GM21717 (cell line): ENCODE data around the gene ZNF396.
A peak's percentile ranks its signal among the peaks of the same experiment; 100 is the strongest.

Experiments
- ATAC-seq: cut with Tn5 transposase; IDR thresholded peaks from one replicate; pipeline ENCODE4 v1.9.1; 2021; ENCODE audit warnings: mild to moderate bottlenecking, moderate library complexity; ENCODE audit not compliant: unreplicated experiment

ZNF396 gene

DNA sequence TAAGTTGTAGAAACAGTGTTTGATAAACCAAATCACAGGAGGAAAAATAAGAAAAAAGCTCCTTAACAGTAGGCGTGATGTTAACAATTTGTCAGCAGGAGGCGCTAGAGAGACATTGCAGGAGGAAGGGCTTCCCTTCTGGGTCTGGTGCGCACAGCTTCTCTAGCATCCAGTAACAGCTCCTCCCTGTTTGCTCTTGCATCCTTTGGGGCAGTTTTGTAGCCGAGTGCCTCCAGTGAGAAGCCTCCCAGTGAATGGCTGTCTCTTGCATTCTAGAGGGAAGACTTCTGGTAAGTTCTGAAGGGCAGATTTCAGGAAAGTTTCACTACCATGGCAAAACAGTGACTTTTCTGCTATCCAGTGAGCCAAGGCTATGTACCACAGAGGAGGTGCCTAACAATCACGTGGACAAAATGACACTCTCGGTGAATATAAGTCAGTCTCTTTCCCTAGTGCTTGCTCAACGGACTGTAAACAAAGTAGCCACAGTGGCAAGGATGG, 9.5 kb upstream of the ZNF396 start:
- ATAC-seq = peak; percentile 58

DNA sequence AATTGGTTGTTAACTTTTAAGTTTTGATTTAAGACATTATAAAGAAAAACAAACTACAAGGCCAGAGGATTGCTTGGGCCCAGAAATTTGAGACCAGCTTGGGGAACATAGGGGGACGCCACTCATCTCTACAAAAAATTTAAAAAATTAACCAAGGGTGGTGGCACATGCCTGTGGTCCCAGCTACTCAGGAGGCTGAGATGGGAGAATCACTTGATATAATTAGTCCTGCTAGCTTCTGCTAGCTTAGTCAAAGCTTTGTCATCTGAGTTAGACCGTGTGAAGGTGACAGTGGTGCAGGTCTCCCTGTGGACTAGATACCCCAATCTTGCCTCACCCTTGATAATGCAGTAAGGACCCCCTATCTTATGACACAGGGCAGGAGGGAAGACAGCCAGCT, 6.0 kb upstream of the ZNF396 start:
- ATAC-seq = no peak

DNA sequence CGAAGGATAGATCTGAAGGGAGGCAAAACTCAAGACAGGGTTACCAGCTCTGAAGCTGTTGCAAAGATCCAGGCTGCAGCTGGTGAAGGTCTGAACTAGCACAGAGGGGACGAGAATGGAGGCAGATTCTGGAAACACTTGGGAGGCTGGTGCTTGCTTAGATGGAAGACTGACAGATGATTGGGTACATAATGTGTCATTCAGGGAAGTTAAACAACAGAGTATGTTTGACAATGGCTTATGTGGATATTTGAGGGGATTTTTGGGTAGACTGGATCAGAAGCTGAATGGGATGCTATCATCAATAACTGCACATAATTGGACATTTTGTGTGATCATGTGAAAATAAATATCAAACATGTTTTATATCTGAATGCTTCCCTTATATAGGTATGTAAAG, 2.3 kb upstream of the ZNF396 start:
- no peak for ATAC-seq

DNA sequence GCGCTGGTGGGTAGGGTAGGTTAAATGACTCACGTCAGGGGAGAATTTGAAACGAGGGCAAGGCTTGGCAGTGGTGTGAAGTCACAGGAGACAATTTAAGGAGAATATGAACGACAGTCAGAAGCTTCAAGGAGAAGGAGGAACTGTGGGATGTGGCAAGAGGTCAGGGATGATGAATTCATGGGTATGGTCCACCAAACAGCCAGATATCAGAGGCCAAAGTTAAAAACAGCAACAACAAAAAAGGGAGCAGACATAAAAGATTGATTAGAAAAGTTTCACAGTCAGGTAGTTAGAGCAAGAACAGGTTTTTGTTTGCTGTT, 1.4 kb upstream of the ZNF396 start:
- ATAC-seq = no peak

DNA sequence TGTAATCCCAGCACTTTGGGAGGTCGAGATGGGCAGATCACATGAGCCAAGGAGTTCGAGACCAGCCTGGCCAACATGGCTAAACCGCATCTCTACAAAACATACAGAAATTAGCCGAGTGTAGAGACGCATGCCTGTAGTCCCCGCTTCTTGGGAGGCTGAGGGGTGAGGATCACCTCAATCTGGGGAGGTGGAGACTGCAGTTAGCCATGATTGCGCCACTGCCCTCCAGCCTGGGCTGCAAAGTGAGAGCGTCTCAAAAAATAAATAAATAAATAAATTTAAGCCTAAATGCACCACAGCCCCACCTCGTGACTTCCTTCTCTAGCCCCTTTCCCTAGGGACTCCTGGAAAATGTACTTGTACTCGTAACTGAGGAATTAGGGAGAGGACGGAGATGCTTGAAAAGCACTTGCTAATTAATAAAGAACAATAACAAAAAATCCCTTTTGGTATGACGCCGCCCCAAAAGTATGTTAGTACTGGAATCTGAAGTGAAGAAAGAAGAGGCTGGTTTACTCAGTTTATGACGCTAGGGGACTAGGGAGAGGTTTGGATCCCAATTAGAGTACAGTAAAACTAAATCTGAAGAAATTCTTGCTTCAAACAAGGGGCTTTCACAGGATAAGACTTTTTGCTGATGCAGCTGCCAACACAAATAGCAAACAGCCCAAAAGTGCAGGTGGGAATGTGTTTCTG, 887 bp upstream of the ZNF396 start:
- no peak for ATAC-seq

DNA sequence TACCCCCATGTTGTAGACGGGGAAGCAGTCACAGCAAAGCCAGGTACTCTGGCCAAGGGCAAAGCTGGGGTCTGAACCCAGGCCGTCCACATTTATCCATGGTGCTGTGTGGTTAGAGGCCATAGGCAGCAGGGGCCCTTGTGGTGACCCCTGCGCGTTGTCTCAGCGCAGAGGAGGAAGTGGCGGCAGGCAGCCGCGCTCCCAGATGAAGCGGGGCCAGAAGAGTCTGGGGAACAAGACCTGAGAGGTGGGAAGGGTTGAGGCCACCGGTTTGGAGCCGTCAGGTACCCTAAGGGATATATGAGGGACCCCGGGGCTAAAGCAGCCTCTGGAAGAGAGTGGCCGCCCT, 770 bp downstream of the ZNF396 start:
- peak; percentile 37 for ATAC-seq

DNA sequence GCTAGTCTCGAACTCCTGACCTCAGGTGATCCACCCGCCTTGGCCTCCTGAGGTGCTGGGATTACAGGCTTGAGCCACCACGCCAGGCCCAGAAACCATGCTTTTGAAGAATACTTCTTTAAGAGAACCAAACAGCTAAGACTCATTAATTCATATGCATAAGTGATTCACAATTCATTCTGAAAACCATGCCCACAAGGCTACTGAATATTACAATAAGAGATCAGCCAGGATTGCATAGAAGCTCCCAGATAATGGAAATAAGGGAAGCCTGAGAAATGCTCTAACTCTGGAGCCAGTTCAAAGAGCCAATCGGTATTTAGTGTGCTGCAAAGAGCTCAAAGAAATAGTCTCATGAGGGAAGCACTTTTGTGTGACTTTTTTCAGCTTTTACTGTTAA, 2.4 kb downstream of the ZNF396 start:
- ATAC-seq = no peak

DNA sequence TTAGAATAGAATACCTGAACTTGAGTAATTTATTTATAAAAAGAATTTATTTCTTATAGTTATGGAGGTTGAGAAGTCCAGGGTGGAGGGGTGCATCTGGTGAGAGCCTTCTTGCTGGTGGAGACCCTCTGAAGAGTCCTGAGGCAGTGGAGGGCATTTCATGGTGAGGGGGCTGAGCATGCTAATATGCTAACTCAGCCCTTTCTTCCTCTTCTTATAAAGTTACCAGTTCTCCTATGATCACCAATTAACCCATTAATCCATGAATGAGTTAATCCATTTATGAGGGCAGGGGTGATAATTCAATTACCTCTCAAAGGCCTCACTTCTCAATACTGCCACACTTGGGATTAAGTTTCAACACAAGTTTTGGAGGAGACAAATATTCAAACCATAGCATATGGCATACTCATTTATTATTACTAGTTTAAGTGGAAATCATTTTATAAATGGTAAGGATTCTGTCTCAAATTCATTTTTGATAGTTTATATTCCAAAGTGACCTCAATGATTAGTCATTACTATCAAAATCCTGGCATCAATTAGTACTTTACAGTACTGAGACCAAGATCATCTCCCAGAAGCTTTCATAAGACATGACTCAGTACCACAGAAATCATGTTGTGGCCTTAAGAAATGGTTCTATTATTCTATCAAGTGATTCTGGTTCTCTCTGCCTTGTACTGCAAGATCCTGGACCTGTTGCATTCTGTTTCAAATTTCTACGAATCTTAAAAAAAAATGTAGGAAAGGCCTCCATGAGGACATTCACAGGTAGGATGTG, 5.5 kb downstream of the ZNF396 start:
- ATAC-seq = no peak

DNA sequence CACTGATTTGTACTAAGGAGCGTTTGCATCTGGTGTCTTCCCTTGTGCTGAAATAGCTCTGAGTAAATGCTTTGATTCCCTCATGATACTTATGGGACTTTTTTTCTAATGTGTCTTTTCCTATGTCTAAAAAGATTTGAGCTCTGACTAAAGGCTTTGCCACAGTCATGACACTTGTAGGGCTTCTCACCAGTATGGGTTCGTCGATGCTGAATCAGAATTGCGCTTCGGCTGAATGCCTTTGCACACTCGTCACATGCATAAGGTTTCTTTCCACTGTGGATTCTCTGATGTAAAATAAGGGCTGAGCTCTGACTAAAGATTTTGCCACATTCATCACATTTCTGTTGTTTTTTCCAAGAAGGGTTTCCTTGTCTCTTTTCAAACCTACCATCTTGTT, 8.0 kb downstream of the ZNF396 start:
- ATAC-seq = no peak

DNA sequence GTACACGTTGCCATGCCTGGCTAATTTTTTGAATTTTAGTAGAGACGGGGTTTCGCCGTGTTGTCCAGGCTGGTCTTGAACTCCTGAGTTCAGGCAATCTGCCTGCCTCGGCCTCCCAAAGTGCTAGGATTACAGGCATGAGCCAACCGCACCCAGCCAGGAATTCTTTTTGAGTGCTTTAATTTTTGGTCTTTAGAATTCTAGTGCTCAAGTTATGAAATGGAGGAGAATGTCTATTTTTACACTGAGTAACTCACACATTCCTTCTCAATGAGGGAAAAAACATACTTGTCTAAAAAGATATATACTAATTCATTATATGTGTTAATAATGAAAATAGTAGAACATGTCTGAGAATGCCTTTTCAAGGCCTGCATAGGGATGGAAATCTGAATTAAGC, 8.5 kb downstream of the ZNF396 start:
- ATAC-seq = no peak

DNA sequence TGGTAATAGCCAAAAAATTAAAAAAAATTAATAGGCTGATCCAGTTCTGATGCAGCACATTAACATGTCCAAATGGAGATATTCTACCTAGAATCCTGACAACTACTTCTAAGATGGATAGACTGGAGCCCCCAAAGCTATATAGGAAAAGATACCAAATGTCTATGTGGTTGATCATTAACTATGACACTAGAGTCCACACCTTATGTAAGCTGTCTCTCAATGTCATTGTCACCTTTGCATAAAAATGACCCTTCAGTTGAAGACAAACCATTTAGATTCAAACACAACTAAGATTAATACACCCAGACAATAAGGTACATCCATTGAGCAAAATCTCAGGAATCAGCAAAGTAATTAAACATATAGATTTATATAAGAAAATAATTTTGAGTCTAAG, 14.6 kb downstream of the ZNF396 start:
- no peak for ATAC-seq

DNA sequence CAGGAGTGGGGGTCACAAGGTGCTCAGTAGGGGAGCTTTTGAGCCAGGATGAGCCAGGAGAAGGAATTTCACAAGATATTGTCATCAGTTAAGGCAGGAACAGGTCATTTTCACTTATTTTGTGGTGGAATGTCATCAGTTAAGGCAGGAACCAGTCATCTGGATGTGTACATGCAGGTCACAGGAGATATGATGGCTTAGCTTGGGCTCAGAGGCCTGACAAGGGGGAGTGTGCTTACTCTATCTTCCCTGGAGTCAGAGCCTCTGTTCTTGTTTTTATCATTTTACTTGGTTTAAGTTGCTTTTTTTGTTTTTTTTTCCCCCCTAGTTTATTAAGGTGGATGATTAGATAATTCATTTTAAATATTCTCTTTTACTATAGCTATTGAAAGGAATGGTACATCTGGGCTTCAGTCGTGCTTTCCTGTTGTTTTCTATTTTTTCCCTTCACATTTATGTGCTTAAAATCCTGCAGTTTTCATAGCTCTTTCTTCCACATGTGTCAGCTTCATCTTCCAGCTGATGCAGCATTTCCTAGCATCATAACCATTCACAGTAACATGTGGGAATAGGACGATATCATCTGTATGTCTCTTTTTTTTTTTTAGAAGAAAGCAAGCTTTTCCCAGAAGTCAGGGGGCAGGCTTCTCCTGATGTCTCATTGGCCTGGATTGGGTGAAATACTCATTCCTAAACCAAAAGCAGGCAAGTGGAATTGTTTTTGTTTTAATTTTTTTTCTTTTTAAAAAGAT, 15.4 kb downstream of the ZNF396 start:
- no peak for ATAC-seq

DNA sequence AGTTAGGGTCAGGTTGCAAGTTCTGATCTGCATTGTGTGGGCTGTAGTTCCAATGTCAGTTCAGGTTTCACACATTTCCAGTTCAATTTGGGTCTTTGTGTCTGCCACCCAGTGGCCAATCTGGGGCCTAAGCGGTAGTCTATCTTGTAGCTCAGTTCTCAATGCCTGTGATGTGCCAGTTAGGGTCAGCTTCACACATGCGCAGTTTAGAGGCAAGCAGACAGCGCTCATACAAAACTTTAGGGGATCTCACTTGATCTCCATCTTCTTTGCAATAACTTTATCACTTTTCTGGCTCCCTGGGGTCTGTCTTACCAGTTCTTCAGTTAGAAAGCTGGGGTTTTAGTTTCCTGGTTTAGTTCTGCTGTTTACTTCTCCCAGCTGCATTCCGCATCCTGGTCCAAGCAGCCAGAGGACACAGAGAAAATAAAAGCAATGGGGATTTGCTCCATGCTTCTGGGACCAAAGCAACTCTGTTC, 22.0 kb downstream of the ZNF396 start:
- peak; percentile 88 for ATAC-seq

DNA sequence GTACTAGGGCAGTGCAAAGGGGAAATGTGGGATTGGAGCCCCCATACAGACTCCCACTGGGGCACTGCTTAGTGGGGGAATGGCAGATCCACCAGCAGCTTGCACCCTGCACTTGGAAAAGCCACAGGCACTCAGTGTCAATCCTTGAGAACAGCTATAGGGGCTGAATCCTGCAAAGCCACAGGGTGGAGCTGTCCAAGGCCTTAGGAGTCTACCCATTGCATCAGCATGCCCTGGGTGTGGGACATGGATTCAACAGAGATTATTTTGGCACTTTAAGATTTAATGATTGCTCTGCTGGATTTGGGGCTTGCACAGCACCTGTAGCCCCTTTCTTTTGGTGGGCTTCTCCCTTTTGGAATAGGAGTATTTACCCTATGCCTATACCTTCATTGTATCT, 24.4 kb downstream of the ZNF396 start:
- no peak for ATAC-seq

DNA sequence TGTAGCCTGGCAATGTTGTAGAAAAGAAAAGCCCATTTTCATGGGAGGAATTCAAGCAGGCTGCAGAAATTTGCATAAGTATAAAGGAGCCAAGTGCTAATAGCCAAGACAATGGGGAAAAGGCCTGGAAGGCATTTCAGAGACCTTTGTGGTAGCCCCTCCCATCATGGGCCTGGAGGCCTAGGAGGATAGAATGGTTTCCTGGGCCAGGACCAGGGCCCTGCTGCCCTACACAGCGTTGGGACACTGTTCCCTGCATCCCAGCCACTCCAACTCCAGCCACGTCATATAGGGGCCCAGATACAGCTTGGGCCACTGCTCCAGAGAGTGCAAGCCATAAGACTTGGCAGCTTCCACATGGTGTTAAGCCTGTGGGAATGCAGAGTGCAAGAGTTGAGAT, 24.9 kb downstream of the ZNF396 start:
- ATAC-seq = no peak

DNA sequence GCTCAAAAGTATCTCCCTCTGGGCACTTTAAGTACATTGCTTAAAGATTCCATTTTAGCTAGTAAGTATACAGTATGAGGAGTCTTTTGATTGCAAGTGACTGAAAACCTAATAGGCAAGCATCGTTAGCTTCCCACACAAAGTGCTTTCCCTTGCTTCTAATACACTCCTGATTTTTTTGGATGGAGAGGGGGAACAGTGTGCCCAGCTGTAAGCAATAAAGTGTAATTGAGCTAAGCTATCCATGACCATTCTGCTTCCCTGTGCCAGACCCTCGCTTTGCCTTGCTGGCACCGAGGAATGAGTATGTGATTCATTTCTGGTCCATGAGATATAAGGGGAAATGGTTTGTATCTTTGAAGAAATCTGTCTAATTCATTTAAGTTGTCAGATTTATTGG, 29.1 kb downstream of the ZNF396 start:
- ATAC-seq = no peak

DNA sequence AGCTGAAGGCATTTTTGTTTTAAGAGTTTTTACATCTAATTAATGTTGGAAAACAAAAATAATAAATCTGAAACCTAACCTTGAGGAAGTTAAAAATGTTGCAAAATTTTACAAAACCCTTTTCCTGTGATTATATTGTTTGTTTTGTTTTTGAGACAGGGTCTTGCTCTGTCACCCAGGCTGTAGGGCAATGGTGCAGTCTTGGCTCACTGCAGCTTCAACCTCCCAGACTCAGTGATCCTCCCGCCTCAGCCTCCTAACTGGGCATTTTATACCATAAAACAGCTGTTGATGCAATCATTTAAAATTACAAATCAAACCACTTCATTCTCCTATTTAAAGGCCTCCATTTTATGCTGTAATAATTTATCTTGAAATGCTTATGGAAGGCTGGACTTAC, 31.2 kb downstream of the ZNF396 start:
- no peak for ATAC-seq

DNA sequence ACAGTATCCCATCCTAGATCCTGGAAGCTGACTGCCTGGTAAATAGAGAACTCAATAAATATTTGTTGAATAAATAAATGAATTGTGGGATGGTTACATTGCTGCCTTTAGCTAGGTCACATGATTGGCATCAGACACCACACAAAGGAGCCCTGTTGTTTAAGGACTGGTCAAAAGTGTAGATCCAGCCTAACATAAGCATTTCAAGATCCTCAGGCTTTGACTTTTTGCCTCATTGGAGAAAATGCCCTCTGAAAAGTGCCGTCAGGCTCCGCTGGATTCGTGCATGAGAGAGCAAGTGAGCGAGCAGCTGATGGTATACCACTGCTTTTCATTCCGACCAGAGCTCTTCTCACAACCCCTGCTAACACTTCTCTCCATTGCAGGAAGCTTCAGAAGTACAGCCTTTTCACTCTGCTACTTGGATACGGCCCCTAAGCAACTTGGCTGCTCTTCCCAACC, 31.6 kb downstream of the ZNF396 start:
- ATAC-seq = no peak

DNA sequence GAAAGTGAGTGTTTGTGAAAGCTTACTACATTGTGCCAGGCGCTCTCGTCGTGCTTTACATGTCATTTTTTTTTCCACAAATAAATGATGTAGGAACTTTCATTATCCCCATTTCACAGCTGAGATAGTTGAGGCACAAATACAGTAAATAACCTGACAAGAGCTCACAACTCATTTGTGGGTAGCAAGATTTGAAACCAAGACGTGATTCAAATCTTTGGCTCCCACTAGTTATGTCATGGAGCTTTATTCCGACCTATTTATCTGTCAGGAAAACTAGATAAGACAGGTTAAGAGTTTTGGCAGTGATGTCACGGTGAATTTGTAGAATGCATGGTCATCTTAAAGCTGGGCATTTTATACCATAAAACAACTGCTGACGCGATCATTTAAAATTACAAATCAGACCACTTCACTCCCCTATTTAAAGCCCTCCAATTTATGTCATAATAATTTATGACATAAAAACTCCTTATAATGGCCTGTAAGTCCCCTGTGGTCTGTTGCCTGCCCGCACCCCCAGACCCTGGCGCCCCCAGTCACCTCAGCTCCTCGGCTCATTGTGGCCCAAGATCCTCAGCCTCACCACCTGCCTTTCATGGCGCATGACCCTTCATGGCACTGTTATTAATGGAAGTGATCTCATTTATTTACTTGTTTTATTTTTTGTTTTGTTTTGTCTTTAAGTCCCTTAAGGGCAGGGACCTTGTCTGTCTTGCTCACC, 32.2 kb downstream of the ZNF396 start:
- ATAC-seq = peak; percentile 4

DNA sequence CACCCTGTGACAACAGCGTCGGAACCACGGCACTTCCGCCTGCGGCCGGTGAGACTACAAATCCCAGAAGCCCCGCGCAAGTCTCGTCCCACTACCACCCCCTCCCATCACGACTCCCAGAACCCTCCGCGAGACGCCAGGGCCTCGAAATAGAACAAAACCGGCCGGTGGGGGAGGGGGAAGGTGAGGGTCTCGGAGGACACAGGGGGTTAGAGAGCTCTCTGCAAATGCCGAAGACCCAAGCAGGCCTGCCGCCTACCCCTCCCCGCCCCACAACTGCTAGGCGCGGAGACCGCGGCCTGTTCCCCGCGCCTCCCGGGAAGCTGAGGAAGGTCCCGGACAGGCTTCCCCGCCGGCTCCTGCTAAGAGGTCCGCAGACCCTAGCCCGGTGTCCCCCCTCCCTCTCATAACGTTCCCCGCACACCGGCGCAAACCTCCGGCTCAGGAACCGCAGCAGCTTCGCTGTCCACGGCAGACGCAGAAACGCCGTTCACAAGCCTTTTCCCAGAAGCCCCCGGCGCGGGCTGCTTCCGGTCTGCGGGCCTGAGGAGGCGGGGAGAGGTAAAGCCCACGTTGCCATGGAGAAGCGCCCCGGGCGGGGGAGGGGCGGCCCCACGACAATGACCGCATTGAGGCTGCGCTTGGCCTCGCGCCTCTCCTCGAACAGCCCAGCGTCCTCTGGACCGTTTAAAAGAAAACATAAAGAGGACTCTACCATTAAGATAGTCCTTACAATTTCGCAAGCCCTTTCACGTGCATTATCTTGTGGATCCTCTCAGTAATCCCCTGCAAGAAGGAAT, 33.0 kb downstream of the ZNF396 start, which contains the start of gene ZNF24:
ZNF24 (minus strand) TSS at position 485 of the 800 bp plus-strand sequence. CDS start 3,770 bp downstream, outside the sequence.
- peak; percentile 93 for ATAC-seq
